Trophoblast cell (in vitro differentiated cells and primary cell): ENCODE results near the gene GNB1.

Experiments used
- DNase-seq, 2 donors: peaks; one replicate each; pipeline ENCODE4 v3.0.0-alpha.2; 2016
- H2AFZ ChIP-seq: 2 replicates; pipeline ENCODE4 v1.6.1; 2013; ENCODE audit warnings: low read length, moderate library complexity, mild to moderate bottlenecking; ENCODE audit not compliant: insufficient read depth, poor library complexity
- H2AK5ac ChIP-seq: 2 replicates; pipeline ENCODE4 v1.6.1; 2013; ENCODE audit warnings: mild to moderate bottlenecking, low read length
- H2BK120ac ChIP-seq: 2 replicates; pipeline ENCODE4 v1.6.1; 2013; ENCODE audit warnings: low read length, mild to moderate bottlenecking, moderate library complexity; ENCODE audit not compliant: insufficient read depth, poor library complexity
- H2BK12ac ChIP-seq: 2 replicates; pipeline ENCODE4 v1.6.1; 2013; ENCODE audit warnings: mild to moderate bottlenecking, low read length, moderate library complexity
- H2BK5ac ChIP-seq: 2 replicates; pipeline ENCODE4 v1.6.1; 2013; ENCODE audit warnings: low read length, low read depth, moderate library complexity, mild to moderate bottlenecking; ENCODE audit not compliant: poor library complexity
- H3K14ac ChIP-seq: 2 replicates; pipeline ENCODE4 v1.6.1; 2013; ENCODE audit warnings: mild to moderate bottlenecking, low read length
- H3K18ac ChIP-seq: 2 replicates; pipeline ENCODE4 v1.6.1; 2013; ENCODE audit warnings: mild to moderate bottlenecking, low read length
- H3K23ac ChIP-seq: 2 replicates; pipeline ENCODE4 v1.6.1; 2013; ENCODE audit warnings: low read length
- H3K27ac ChIP-seq: 2 replicates; pipeline ENCODE4 v1.5.1; 2013; ENCODE audit warnings: low read depth, mild to moderate bottlenecking, inconsistent platforms, low read length, moderate library complexity
- H3K27me3 ChIP-seq: 2 replicates; pipeline ENCODE4 v1.6.1; 2013; ENCODE audit warnings: inconsistent platforms, mild to moderate bottlenecking, low read length, moderate library complexity; ENCODE audit not compliant: insufficient read depth
- H3K36me3 ChIP-seq, 2 experiments: 1 replicate in 1 of 2; 2 replicates in 1 of 2; pipeline ENCODE4 v1.6.1; 2013; ENCODE audit warnings: low read length in 2 of 2, mild to moderate bottlenecking in 2 of 2, moderate library complexity in 1 of 2; ENCODE audit not compliant: insufficient read depth in 2 of 2, control insufficient read depth in 1 of 2
- H3K4ac ChIP-seq: 2 replicates; pipeline ENCODE4 v1.6.1; 2013; ENCODE audit warnings: low read depth, mild to moderate bottlenecking, low read length, moderate library complexity
- H3K4me1 ChIP-seq, 2 experiments: 1 replicate in 1 of 2; 2 replicates in 1 of 2; pipeline ENCODE4 v1.6.1; 2013; ENCODE audit warnings: low read length in 2 of 2, mild to moderate bottlenecking in 2 of 2, moderate library complexity in 1 of 2; ENCODE audit not compliant: insufficient read depth in 2 of 2, control insufficient read depth in 1 of 2
- H3K4me2 ChIP-seq: 2 replicates; pipeline ENCODE4 v1.6.1; 2013; ENCODE audit warnings: inconsistent platforms, mild to moderate bottlenecking, low read length, moderate library complexity
- H3K4me3 ChIP-seq: 2 replicates; pipeline ENCODE4 v1.5.1; 2013; ENCODE audit warnings: mild to moderate bottlenecking, low read depth, low read length, inconsistent platforms
- H3K79me1 ChIP-seq: one replicate; pipeline ENCODE4 v1.6.1; 2013; ENCODE audit warnings: low read length
- H3K79me2 ChIP-seq: 2 replicates; pipeline ENCODE4 v1.6.1; 2013; ENCODE audit warnings: low read length, mild to moderate bottlenecking; ENCODE audit not compliant: control insufficient read depth, insufficient read depth, poor library complexity
- H3K9ac ChIP-seq: 2 replicates; pipeline ENCODE4 v1.6.1; 2013; ENCODE audit warnings: mild to moderate bottlenecking, low read length
- H3K9me3 ChIP-seq: 2 replicates; pipeline ENCODE4 v1.6.1; 2013; ENCODE audit warnings: low read depth, mild to moderate bottlenecking, control low read depth, inconsistent platforms, low read length; ENCODE audit not compliant: insufficient read depth
- H4K12ac ChIP-seq: 2 replicates; pipeline ENCODE4 v1.6.1; 2013; ENCODE audit warnings: low read depth, mild to moderate bottlenecking, low read length, moderate library complexity
- H4K8ac ChIP-seq: 2 replicates; pipeline ENCODE4 v1.6.1; 2013; ENCODE audit warnings: low read depth, mild to moderate bottlenecking, low read length, moderate library complexity
- H4K91ac ChIP-seq: one replicate; pipeline ENCODE4 v1.6.1; 2013; ENCODE audit warnings: low read depth, mild to moderate bottlenecking, low read length, moderate library complexity
- WGBS: extraction: QIAGEN DNeasy Blood & Tissue Kit; methylation state at CpG from one replicate; pipeline ENCODE4 v1.1.7; 2013; ENCODE audit warnings: missing lambda C conversion rate; ENCODE audit not compliant: insufficient read length, insufficient coverage; ENCODE audit errors: extremely low coverage; 5-methylcytosine and 5-hydroxymethylcytosine counted together

The GNB1 gene

GRCh38 chr1:1900883-1901640 lies 10.2 kb upstream of the GNB1 start:
- H3K14ac ChIP-seq, result no peak overlapping the region

DNA sequence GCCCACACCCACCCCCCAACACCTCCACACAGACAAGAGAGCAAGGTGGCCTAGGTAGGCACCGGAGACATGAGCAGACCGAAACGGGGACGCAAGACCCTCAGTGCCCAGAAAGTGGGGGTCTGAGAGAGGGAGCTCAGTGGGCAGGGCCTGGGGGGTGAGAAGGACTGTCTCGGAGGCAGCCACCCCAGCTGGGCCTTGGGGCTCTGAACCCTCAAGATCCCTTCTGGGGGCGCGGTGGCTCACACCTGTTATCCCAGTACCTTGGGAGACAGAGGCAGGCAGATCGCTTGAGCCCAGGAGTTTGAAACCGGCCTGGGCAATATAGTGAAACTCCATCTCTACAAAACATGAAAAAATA lies 9.1 kb upstream of the GNB1 start:
- no CpG with 5 or more reads among the region's 9 CpGs for WGBS
- Histone ChIP-seq H3K23ac (no peak overlapping the region), H3K4ac (no peak overlapping the region), H4K91ac (no peak overlapping the region), H2BK5ac (no peak overlapping the region), H4K8ac (no peak overlapping the region), H3K79me2 (no peaks in the 10 kb centered on the region), H3K4me1 (peaks cover 0 to 2% of the 10 kb centered on the region in 2 experiments), H3K36me3 (no peaks in the 10 kb centered on the region), H2AFZ (no peak overlapping the region), H3K79me1 (no peaks in the 10 kb centered on the region), H3K18ac (no peak overlapping the region), H3K4me2 (no peak overlapping the region), H3K9me3 (peaks cover 6% of the 10 kb centered on the region), H3K27me3 (no peaks in the 10 kb centered on the region), H4K12ac (no peak overlapping the region), H3K14ac (no peak overlapping the region), H2AK5ac (no peak overlapping the region), H3K27ac (no peak overlapping the region), H3K4me3 (no peak overlapping the region), H2BK12ac (no peak overlapping the region), H3K9ac (no peak overlapping the region), H2BK120ac (no peak overlapping the region)
- no peak for DNase-seq

More at GRCh38 chr1:1900883-1901640, 10.2 kb upstream of the GNB1 start:
- Histone ChIP-seq H3K36me3 (no peaks in the 10 kb centered on the region), H3K27me3 (no peaks in the 10 kb centered on the region), H2AFZ (no peak overlapping the region), H3K9ac (no peak overlapping the region), H4K12ac (no peak overlapping the region), H3K4ac (no peak overlapping the region), H2BK120ac (no peak overlapping the region), H3K4me3 (no peak overlapping the region), H3K4me1 (peaks cover 0 to 2% of the 10 kb centered on the region in 2 experiments), H2BK12ac (no peak overlapping the region), H4K91ac (no peak overlapping the region), H4K8ac (no peak overlapping the region), H3K23ac (no peak overlapping the region), H3K79me1 (no peaks in the 10 kb centered on the region), H3K79me2 (no peaks in the 10 kb centered on the region), H2AK5ac (no peak overlapping the region), H3K18ac (no peak overlapping the region), H3K27ac (no peak overlapping the region), H2BK5ac (no peak overlapping the region), H3K9me3 (peaks cover 6% of the 10 kb centered on the region), H3K4me2 (no peak overlapping the region)
- DNase-seq, result no peak
- WGBS, result no CpG with 5 or more reads among the region's 14 CpGs

- WGBS, result no CpG with 5 or more reads among the region's 16 CpGs
- Histone ChIP-seq H3K79me1 (no peaks in the 10 kb centered on the region), H3K23ac (no peak overlapping the region), H3K27ac (no peak overlapping the region), H2BK12ac (no peak overlapping the region), H3K36me3 (no peaks in the 10 kb centered on the region), H3K18ac (no peak overlapping the region), H3K9me3 (peaks cover 6% of the 10 kb centered on the region), H4K8ac (no peak overlapping the region), H2BK5ac (no peak overlapping the region), H3K4me3 (no peak overlapping the region), H3K9ac (no peak overlapping the region), H4K12ac (no peak overlapping the region), H3K14ac (no peak overlapping the region), H2AK5ac (no peak overlapping the region), H3K27me3 (no peaks in the 10 kb centered on the region), H4K91ac (no peak overlapping the region), H3K4me2 (no peak overlapping the region), H2BK120ac (no peak overlapping the region), H3K4ac (no peak overlapping the region), H3K4me1 (peaks cover 2 to 4% of the 10 kb centered on the region in 2 experiments), H3K79me2 (no peaks in the 10 kb centered on the region), H2AFZ (no peak overlapping the region)
- no peak for DNase-seq
Observed at GRCh38 chr1:1899266-1899966, 8.5 kb upstream of the GNB1 start.

GRCh38 chr1:1898246-1898933 lies 7.5 kb upstream of the GNB1 start:
- Histone ChIP-seq H3K79me1 (no peaks in the 10 kb centered on the region), H4K91ac (no peak overlapping the region), H2AK5ac (no peak overlapping the region), H3K4me2 (no peak overlapping the region), H3K4me3 (peak overlapping the region; percentile 20), H3K79me2 (no peaks in the 10 kb centered on the region), H2BK120ac (no peak overlapping the region), H3K9me3 (peaks cover 6% of the 10 kb centered on the region), H3K36me3 (no peaks in the 10 kb centered on the region), H2AFZ (no peak overlapping the region), H3K4me1 (peaks cover 2 to 10% of the 10 kb centered on the region in 2 experiments), H3K18ac (no peak overlapping the region), H4K8ac (no peak overlapping the region), H3K27ac (no peak overlapping the region), H3K14ac (no peak overlapping the region), H3K9ac (no peak overlapping the region), H2BK5ac (no peak overlapping the region), H2BK12ac (no peak overlapping the region), H3K4ac (no peak overlapping the region), H3K23ac (peak overlapping the region; percentile 60), H4K12ac (no peak overlapping the region), H3K27me3 (no peaks in the 10 kb centered on the region)
- WGBS, result no CpG with 5 or more reads among the region's 6 CpGs
- DNase-seq, result no peak
